ENCODE measurements around the gene MND1.

The MND1 gene

GRCh38 chr4:153344131-153345011 is at the start of gene MND1:
Gene MND1 (plus strand): TSS chr4:153344688. CDS start chr4:153344738, 50 bp downstream.
- DNase-seq (ENCODE audit: low read depth, low spot score): peak; percentile 94

GRCh38 chr4:153295131-153295755 is 49.2 kb upstream of the MND1 start:
- peak; percentile 6 for DNase-seq (ENCODE audit: low read depth, low spot score)

- no peak for DNase-seq (ENCODE audit: low read depth, low spot score)
Measured at GRCh38 chr4:153296040-153296823, 48.3 kb upstream of the MND1 start.

- no peak for DNase-seq (ENCODE audit: low read depth, low spot score)
Measured at GRCh38 chr4:153297116-153297515, 47.4 kb upstream of the MND1 start.

DNA sequence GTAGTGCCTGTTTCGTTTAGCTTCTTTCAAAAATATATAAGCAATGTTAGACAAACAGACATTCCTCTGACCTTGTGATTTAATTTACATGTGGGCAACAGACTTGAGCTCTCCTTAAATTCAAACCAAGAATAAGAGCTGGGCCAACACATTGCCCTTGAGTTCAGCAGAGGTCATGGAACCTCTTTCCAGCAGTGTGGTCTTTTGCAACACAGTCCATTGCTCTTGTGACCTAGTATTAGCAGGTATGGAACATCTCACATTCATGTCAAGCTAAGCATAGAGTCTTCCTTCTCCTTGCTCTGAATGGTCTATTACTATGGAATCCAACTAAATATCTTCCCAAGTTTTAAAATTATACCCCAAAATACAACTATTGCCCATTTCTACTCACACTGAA is 33.7 kb upstream of the MND1 start:
- DNase-seq (ENCODE audit: low read depth, low spot score): no peak

- DNase-seq (ENCODE audit: low read depth, low spot score): no peak
Measured at GRCh38 chr4:153314915-153315314, 29.6 kb upstream of the MND1 start.

GRCh38 chr4:153318696-153319320 is 25.7 kb upstream of the MND1 start:
- DNase-seq (ENCODE audit: low read depth, low spot score): no peak

DNA sequence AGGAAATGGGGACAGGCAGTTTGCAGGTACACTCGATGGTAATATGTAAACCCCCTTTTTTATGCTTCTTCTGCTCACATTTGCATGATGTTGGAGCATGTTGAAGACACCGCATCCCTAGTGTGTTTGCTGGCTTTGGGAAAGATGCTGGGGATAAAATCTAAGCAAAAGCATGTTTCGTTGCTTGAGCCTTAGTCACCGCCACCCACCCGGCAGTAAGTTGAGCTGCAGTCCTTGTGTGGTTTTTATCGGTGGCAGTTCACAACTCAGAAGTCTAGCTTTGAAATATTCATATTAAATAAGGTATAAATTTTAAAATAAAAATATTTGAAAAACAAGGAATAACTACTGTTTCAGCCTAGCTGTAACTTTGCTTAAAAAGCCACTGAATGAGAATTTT is 21.7 kb upstream of the MND1 start:
- DNase-seq (ENCODE audit: low read depth, low spot score): no peak

DNA sequence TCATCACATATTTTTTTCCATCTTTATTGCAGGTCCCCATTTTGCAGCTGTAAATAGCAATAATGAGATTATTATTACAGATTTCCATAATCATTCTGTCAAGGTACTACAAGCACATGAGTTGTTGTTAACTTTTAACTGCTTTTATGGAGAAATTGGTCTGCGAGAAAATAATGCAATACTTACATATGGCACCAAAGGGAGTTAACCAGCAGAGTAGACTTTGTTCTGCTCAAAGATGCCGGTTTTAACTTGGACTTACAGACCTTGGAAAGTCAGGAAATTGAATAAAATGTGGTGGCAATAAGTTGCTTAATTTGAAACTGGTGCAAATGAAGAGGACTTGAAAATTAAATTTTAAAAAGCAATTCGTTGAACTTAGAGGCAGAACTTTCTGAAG is 20.4 kb upstream of the MND1 start:
- DNase-seq (ENCODE audit: low read depth, low spot score): no peak

DNA sequence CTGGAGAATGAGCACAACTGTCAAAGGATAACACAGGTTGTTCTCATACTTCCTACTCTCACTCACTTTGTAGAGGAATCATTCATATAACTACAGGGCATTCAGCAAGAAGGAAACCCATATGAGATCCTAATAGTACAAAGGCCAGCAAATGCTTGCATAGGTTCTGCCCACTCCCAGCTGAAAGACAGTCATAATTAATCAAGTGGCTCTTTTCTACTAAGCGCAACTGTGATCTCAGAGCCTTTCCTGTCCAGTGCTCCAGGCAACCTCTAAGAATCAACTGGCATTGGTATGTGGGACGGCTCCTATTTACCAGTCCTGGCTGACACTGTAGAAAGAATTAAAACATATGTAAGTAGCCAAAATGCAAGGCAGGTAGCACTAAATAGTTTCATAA is 18.9 kb upstream of the MND1 start:
- DNase-seq (ENCODE audit: low read depth, low spot score): no peak

- no peak for DNase-seq (ENCODE audit: low read depth, low spot score)
Measured at GRCh38 chr4:153326513-153326912, 18.0 kb upstream of the MND1 start.

GRCh38 chr4:153327247-153327646 is 17.2 kb upstream of the MND1 start:
- DNase-seq (ENCODE audit: low read depth, low spot score): no peak

DNA sequence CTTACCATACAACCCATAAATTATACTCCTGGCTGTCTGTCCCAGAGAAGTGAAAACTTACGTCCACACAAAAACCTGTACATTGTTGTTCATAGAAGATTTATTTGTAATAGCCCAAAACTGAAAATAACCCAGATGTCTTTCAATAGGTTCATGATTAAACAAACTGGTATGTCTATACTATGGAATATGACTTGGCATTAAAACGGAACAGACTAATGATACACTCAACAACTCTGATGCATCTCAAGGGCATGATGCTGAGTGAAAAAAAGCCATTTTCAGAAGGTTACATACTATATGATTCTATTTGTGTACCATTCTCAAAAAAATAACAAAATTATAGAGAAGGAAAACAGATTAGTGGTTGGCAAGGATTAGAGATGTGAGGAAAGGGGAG is 11.6 kb upstream of the MND1 start:
- no peak for DNase-seq (ENCODE audit: low read depth, low spot score)

- no peak for DNase-seq (ENCODE audit: low read depth, low spot score)
Measured at GRCh38 chr4:153333874-153334273, 10.6 kb upstream of the MND1 start.

DNA sequence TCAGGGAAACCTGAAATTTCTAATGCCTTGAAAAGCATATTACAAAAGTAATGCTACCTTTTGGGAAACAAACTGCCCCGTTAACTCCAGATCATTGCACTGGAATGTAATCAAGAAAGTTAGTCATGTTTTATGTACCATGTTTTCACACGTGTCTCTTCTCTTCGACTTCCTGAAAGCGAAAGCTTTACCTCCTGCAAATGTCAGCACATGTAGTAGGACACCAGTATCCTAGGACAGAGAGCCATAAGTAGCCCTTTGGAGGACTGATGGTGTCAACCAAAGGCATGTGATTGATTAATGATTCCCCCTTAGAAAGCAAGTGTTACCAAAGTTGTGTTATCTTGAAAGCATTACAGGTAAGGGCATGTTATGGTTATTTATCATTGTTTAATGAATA is 8.8 kb upstream of the MND1 start:
- DNase-seq (ENCODE audit: low read depth, low spot score): no peak

DNA sequence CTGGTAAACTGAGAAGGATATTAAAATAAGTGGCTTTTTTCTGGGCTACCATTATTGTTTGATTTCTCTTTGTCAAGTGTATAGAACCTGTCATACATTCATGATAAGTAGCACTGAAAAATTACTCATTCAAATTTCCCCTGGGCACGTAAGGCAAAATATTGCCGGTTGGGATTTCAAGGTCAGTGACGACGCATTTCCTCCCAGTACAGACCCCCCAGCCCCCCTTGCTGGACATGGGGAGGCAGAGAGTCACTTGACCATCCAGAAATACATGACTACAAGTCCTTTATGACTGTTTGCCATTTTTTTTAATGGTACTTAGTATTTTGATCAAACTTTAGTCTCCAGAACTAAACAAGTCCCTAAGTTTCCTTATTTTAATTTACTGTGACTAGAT is 6.8 kb upstream of the MND1 start:
- DNase-seq (ENCODE audit: low read depth, low spot score): no peak

DNA sequence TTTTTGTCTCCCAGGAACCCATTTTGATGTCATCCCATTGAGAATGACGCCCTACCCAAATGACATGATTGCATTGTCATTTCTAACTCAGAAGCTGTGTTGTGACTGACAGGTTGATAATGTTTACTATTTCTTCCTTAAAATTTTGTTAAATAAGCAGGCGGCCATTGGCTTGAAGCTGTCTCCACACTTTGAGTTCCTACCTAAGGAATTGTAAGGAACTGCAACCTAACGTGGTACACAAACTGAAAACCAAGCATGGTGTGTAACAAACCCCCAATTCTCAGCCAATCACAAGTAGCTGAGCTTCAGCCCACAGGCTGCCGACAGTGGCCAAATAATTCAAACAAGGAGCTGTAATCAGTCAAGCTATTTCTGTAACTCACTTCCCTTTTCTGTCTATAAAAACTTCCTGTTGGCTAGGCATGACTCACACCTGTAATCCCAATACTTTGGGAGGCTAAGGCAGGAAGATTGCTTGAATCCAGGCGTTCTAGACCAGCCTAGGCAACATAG is 2.9 kb upstream of the MND1 start:
- no peak for DNase-seq (ENCODE audit: low read depth, low spot score)

DNA sequence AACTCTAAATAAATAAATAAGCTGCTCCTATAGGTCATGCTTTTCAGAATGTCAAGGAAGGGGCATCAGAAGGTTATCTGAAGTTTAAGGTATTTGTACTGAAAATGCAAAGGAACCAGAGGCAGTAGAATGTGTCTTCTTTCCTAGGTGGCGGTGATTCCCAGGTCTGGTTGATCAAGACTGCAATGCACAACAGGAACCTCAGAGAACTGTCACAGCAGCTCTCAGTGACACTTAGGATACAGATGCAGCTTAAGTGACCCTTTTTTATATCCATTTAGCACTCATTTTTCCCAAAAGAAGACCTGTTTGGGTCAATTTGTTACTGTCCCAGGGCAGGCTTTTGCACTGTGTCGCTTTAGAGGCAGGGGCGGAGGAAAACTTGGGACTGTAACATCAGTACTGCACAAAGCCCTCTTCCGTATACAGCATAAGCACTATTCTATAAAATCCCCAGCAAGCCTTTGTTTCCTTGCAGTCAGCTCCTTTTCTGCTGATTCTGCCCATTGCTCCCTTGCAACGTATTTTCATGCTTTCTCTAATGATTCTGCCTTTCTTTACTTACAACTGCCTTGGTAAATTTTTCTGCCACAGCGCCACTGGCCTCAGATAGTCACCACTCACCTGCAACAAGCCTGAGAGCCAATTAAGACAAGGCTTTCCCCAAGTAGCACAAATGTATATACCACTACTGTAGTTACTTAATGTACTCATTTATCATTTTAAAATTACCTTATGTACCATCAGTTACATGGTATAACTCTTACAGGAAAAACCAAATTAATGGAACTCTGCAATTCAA is 1.5 kb upstream of the MND1 start:
- no peak for DNase-seq (ENCODE audit: low read depth, low spot score)

GRCh38 chr4:153345012-153345981 is 809 bp downstream of the MND1 start:
- peak; percentile 74 for DNase-seq (ENCODE audit: low read depth, low spot score)

DNA sequence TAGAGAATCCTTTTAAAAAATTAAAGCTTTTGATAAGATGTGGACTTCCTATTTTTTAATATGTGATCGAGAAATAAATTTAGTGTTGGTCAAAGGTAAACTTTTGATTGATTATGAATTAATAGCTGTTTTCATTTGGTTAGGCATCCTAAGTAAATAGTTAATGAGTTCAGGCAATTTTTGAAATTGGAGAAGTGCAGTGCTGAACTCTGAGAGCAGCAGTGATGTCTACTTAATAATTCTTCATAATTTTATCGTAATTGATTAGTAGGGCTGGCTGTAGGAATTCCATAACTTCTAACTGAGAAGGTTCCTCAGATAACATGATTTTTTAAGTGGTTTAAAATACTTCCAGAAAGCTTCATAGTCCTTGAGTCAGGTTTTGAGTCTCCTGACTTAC is 1.5 kb downstream of the MND1 start:
- no peak for DNase-seq (ENCODE audit: low read depth, low spot score)

All from ELF-1 (cell line).